Trophoblast cell (in vitro differentiated cells and primary cell): ENCODE measurements around the gene ANKRD35. TPM values are rescaled to one million over a fixed set of nuclear protein-coding genes. Genes with fewer than 3 reads are reported as not detected.
"Not testable (repeated sequence)": the region's sequence is repeated elsewhere in the genome, so short reads cannot be mapped to it uniquely, and the experiment has no call there.

Experiments used
- DNase-seq, 2 donors: peaks; one replicate each; pipeline ENCODE4 v3.0.0-alpha.2; 2016
- H2AFZ ChIP-seq: 2 replicates; pipeline ENCODE4 v1.6.1; 2013; ENCODE audit warnings: low read length, moderate library complexity, mild to moderate bottlenecking; ENCODE audit not compliant: insufficient read depth, poor library complexity
- H2AK5ac ChIP-seq: 2 replicates; pipeline ENCODE4 v1.6.1; 2013; ENCODE audit warnings: mild to moderate bottlenecking, low read length
- H2BK120ac ChIP-seq: 2 replicates; pipeline ENCODE4 v1.6.1; 2013; ENCODE audit warnings: low read length, mild to moderate bottlenecking, moderate library complexity; ENCODE audit not compliant: insufficient read depth, poor library complexity
- H2BK12ac ChIP-seq: 2 replicates; pipeline ENCODE4 v1.6.1; 2013; ENCODE audit warnings: mild to moderate bottlenecking, low read length, moderate library complexity
- H2BK5ac ChIP-seq: 2 replicates; pipeline ENCODE4 v1.6.1; 2013; ENCODE audit warnings: low read length, low read depth, moderate library complexity, mild to moderate bottlenecking; ENCODE audit not compliant: poor library complexity
- H3K14ac ChIP-seq: 2 replicates; pipeline ENCODE4 v1.6.1; 2013; ENCODE audit warnings: mild to moderate bottlenecking, low read length
- H3K18ac ChIP-seq: 2 replicates; pipeline ENCODE4 v1.6.1; 2013; ENCODE audit warnings: mild to moderate bottlenecking, low read length
- H3K23ac ChIP-seq: 2 replicates; pipeline ENCODE4 v1.6.1; 2013; ENCODE audit warnings: low read length
- H3K27ac ChIP-seq: 2 replicates; pipeline ENCODE4 v1.5.1; 2013; ENCODE audit warnings: low read depth, mild to moderate bottlenecking, inconsistent platforms, low read length, moderate library complexity
- H3K27me3 ChIP-seq: 2 replicates; pipeline ENCODE4 v1.6.1; 2013; ENCODE audit warnings: inconsistent platforms, mild to moderate bottlenecking, low read length, moderate library complexity; ENCODE audit not compliant: insufficient read depth
- H3K36me3 ChIP-seq, 2 experiments: 1 replicate in 1 of 2; 2 replicates in 1 of 2; pipeline ENCODE4 v1.6.1; 2013; ENCODE audit warnings: low read length in 2 of 2, mild to moderate bottlenecking in 2 of 2, moderate library complexity in 1 of 2; ENCODE audit not compliant: insufficient read depth in 2 of 2, control insufficient read depth in 1 of 2
- H3K4ac ChIP-seq: 2 replicates; pipeline ENCODE4 v1.6.1; 2013; ENCODE audit warnings: low read depth, mild to moderate bottlenecking, low read length, moderate library complexity
- H3K4me1 ChIP-seq, 2 experiments: 1 replicate in 1 of 2; 2 replicates in 1 of 2; pipeline ENCODE4 v1.6.1; 2013; ENCODE audit warnings: low read length in 2 of 2, mild to moderate bottlenecking in 2 of 2, moderate library complexity in 1 of 2; ENCODE audit not compliant: insufficient read depth in 2 of 2, control insufficient read depth in 1 of 2
- H3K4me2 ChIP-seq: 2 replicates; pipeline ENCODE4 v1.6.1; 2013; ENCODE audit warnings: inconsistent platforms, mild to moderate bottlenecking, low read length, moderate library complexity
- H3K4me3 ChIP-seq: 2 replicates; pipeline ENCODE4 v1.5.1; 2013; ENCODE audit warnings: mild to moderate bottlenecking, low read depth, low read length, inconsistent platforms
- H3K79me1 ChIP-seq: one replicate; pipeline ENCODE4 v1.6.1; 2013; ENCODE audit warnings: low read length
- H3K79me2 ChIP-seq: 2 replicates; pipeline ENCODE4 v1.6.1; 2013; ENCODE audit warnings: low read length, mild to moderate bottlenecking; ENCODE audit not compliant: control insufficient read depth, insufficient read depth, poor library complexity
- H3K9ac ChIP-seq: 2 replicates; pipeline ENCODE4 v1.6.1; 2013; ENCODE audit warnings: mild to moderate bottlenecking, low read length
- H3K9me3 ChIP-seq: 2 replicates; pipeline ENCODE4 v1.6.1; 2013; ENCODE audit warnings: low read depth, mild to moderate bottlenecking, control low read depth, inconsistent platforms, low read length; ENCODE audit not compliant: insufficient read depth
- H4K12ac ChIP-seq: 2 replicates; pipeline ENCODE4 v1.6.1; 2013; ENCODE audit warnings: low read depth, mild to moderate bottlenecking, low read length, moderate library complexity
- H4K8ac ChIP-seq: 2 replicates; pipeline ENCODE4 v1.6.1; 2013; ENCODE audit warnings: low read depth, mild to moderate bottlenecking, low read length, moderate library complexity
- H4K91ac ChIP-seq: one replicate; pipeline ENCODE4 v1.6.1; 2013; ENCODE audit warnings: low read depth, mild to moderate bottlenecking, low read length, moderate library complexity
- WGBS: extraction: QIAGEN DNeasy Blood & Tissue Kit; methylation state at CpG from one replicate; pipeline ENCODE4 v1.1.7; 2013; ENCODE audit warnings: missing lambda C conversion rate; ENCODE audit not compliant: insufficient read length, insufficient coverage; ENCODE audit errors: extremely low coverage; 5-methylcytosine and 5-hydroxymethylcytosine counted together
- polyA plus RNA-seq: library from polyadenylated mRNA; stranded (reverse); fragments of 200-250 nt; gene quantifications from 2 replicates; pipeline ENCODE4 v1.2.3, GENCODE V29; 2013

The ANKRD35 gene, protein sequence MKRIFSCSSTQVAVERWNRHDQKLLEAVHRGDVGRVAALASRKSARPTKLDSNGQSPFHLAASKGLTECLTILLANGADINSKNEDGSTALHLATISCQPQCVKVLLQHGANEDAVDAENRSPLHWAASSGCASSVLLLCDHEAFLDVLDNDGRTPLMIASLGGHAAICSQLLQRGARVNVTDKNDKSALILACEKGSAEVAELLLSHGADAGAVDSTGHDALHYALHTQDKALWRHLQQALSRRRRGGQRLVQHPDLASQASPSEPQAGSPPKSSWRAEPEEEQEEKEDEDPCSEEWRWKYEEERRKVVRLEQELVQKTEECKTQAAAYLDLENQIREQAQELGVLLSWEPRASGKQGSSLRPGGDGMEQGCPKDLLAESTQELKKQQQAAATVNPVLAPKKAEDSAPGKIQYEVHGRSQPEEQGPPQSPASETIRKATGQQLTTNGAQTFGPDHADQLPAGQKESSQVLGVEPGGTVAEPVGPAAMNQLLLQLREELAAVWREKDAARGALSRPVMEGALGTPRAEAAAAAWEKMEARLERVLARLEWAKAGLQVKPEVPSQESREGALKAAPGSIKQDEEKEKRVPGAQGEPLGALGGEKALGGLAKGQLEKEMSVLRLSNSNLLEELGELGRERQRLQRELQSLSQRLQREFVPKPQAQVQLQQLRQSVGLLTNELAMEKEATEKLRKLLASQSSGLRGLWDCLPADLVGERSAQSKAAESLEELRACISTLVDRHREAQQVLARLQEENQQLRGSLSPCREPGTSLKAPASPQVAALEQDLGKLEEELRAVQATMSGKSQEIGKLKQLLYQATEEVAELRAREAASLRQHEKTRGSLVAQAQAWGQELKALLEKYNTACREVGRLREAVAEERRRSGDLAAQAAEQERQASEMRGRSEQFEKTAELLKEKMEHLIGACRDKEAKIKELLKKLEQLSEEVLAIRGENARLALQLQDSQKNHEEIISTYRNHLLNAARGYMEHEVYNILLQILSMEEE
- polyA plus RNA-seq, result 0.03 and 0.04 TPM in 2 replicates

DNA sequence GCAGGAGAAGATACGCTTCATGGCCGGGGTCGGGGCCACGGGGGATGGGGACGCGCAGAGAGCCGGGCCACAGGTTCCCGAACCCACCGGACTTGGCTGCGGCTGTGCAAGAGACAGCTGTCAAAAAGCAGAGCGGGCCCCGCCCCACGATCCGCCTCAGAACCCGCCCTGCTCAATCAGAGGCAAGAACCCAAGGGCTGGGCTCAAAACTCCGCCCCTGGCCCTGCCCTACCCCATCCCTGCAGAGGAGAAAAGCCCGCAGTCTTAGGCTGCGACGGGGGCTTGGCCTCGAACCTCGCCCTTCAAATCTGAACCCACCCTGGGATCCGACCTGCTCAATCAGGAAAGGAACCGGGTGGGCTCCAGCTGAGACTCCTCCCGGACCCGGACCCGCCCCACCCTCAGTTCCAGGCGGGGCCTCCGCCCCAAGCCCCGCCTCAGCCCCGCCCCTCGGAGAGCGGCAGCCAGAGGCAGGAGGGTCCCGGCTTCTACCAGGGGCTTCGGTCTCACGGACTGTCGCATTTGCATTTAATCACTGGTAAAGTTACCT is at the start of gene ANKRD35:
TSS of gene ANKRD35 (minus strand) at position 129 of the 550 bp plus-strand sequence. CDS start at position 21, 108 bp downstream.
- no CpG with 5 or more reads among the region's 36 CpGs for WGBS
- Histone ChIP-seq H3K23ac (no peak within 1 kb of the TSS), H3K14ac (no peak within 1 kb of the TSS), H3K4me1 (peaks cover 0 to 2% of the 10 kb centered on the region in 2 experiments), H3K9me3 (no peaks in the 10 kb centered on the region), H3K4ac (no peak within 1 kb of the TSS), H2BK12ac (no peak within 1 kb of the TSS), H2BK120ac (no peak within 1 kb of the TSS), H4K91ac (no peak within 1 kb of the TSS), H4K12ac (no peak within 1 kb of the TSS), H3K36me3 (no peaks in the 10 kb centered on the region), H2AFZ (peak within 1 kb of the TSS; percentile 91), H2AK5ac (no peak within 1 kb of the TSS), H2BK5ac (no peak within 1 kb of the TSS), H3K27ac (no peak within 1 kb of the TSS), H3K9ac (no peak within 1 kb of the TSS), H3K4me3 (peak within 1 kb of the TSS; percentile 75), H3K79me2 (no peaks in the 10 kb centered on the region), H3K4me2 (peak within 1 kb of the TSS; percentile 82), H3K79me1 (no peaks in the 10 kb centered on the region), H3K18ac (no peak within 1 kb of the TSS), H4K8ac (no peak within 1 kb of the TSS), H3K27me3 (peaks cover 8% of the 10 kb centered on the region)
- DNase-seq, result peak; percentile 78 to 84

DNA sequence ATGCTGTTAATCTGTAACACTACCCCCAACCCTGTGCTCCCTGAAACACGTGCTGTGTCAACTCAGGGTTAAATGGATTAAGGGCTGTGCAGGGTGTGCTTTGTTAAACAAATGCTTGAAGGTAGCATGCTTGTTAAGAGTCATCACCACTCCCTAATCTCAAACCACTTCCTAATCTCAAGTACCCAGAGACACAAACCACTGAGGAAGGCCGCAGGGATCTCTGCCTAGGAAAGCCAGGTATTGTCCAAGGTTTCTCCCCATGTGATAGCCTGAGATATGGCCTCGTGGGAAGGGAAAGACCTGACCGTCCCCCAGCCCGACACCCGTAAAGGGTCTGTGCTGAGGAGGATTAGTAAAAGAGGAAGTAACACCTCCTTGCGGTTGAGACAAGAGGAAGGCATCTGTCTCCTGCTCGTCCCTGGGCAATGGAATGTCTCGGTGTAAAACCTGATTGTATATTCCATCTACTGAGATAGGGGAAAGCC is 46.9 kb upstream of the ANKRD35 start:
- H2BK12ac ChIP-seq, H4K91ac ChIP-seq, H3K79me2 ChIP-seq, H2AFZ ChIP-seq, H3K4ac ChIP-seq, H3K23ac ChIP-seq, H2BK5ac ChIP-seq, H2BK120ac ChIP-seq, H4K12ac ChIP-seq, H3K4me3 ChIP-seq, H3K14ac ChIP-seq, H4K8ac ChIP-seq, H3K18ac ChIP-seq, H3K27me3 ChIP-seq, H3K4me1 ChIP-seq, H3K36me3 ChIP-seq, H3K79me1 ChIP-seq, H3K27ac ChIP-seq, H3K4me2 ChIP-seq, H2AK5ac ChIP-seq, H3K9ac ChIP-seq, H3K9me3 ChIP-seq: not testable (repeated sequence)
- WGBS, result no CpG with 5 or more reads among the region's 9 CpGs
- peak; percentile 29 to 53 for DNase-seq

DNA sequence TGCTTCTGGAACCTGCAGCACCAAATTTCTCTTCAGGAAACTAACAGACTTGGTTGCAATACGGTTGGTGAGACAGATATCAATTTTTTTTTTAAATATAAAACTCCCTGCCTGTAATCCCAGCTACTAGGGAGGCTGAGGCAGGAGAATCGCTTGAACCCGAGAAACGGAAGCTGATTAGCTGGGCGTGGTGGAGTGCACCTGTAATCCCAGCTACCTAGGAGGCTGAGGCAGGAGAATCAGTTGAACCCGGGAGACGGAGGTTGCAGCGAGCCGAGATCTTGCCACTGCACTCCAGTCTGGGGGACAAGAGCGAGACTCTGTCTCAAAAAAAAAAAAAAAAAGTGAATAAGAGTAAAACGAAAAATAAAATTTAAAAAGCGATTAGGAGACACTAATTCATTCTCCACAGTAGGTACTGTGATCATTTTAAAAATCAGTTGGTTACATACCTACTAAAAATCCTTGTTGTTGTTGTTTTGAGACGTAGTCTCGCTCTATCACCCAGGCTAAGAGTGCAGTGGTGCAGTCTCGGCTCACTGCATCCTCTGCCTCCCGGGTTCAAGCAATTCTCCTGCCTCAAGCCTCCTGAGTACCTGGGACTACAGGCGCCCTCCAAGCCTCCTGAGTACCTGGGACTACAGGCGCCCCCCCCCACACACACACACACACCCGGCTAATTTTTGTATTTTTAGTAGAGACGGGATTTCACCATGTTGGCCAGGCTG is 42.4 kb upstream of the ANKRD35 start:
- no CpG with 5 or more reads among the region's 20 CpGs for WGBS
- peak overlapping the region; percentile 68 for H2AFZ ChIP-seq

More for the DNA sequence above, 42.4 kb upstream of the ANKRD35 start:
- H3K9me3 ChIP-seq, result no peaks in the 10 kb centered on the region
- H2BK120ac ChIP-seq, result peak overlapping the region; percentile 46
- peak overlapping the region; percentile 57 for H2BK5ac ChIP-seq
- peak overlapping the region; percentile 67 for H3K14ac ChIP-seq
- DNase-seq, result no peak
- H3K9ac ChIP-seq, result peak overlapping the region; percentile 86
- H3K79me1 ChIP-seq, result peaks cover 10% of the 10 kb centered on the region
- H3K4me3 ChIP-seq, result peak overlapping the region; percentile 38
- peak overlapping the region; percentile 93 for H3K4ac ChIP-seq
- H2BK12ac ChIP-seq, result no peak overlapping the region
- H4K91ac ChIP-seq, result peak overlapping the region; percentile 43
- H4K8ac ChIP-seq, result peak overlapping the region; percentile 88
- peak overlapping the region; percentile 97 for H4K12ac ChIP-seq
- H3K27ac ChIP-seq, result no peak overlapping the region
- peaks cover 0 to 6% of the 10 kb centered on the region in 2 experiments for H3K4me1 ChIP-seq
- no peak overlapping the region for H3K23ac ChIP-seq
- H3K4me2 ChIP-seq, result peak overlapping the region; percentile 80
- peaks cover 7 to 10% of the 10 kb centered on the region in 2 experiments for H3K36me3 ChIP-seq
- H3K18ac ChIP-seq, result no peak overlapping the region
- H3K79me2 ChIP-seq, result peaks cover 12% of the 10 kb centered on the region
- H3K27me3 ChIP-seq, result no peaks in the 10 kb centered on the region
- peak overlapping the region; percentile 94 for H2AK5ac ChIP-seq
